ENCODE data around the gene RELCH. TPM values are rescaled to one million over a fixed set of nuclear protein-coding genes. Genes with fewer than 3 reads are reported as not detected.

Gene RELCH
- total RNA-seq, 4 donors from 2014 or later, result 37.0 to 117 (median 68.7) TPM

GRCh38 chr18:62294073-62294472 lies 107.0 kb downstream of the RELCH start:
- Histone ChIP-seq H3K36me3 (peaks cover 0 to 27% (median 9%) of the 10 kb centered on the region in 4 donors), H3K4me1 (peaks cover 0 to 9% (median 7%) of the 10 kb centered on the region in 4 donors), H3K9me3 (no peaks in the 10 kb centered on the region), H3K4me3 (no peak overlapping the region), H3K27me3 (no peaks in the 10 kb centered on the region), H3K27ac (no peak overlapping the region)
- TF ChIP-seq POLR2A (IDR thresholded peaks at IDR 0.05) (no peak), POLR2AphosphoS5 (IDR thresholded peaks at IDR 0.05) (no peak), CTCF (IDR thresholded peaks at IDR 0.05) (no peak), EP300 (IDR thresholded peaks at IDR 0.05; ENCODE audit: low read depth) (no peak)
- in situ Hi-C loops (cut with MboI; ENCODE audit: low pct_ligation_motif_present in 1 of 4, low pct_unique_long_range_greater_than_20kb in 1 of 4, low sequenced_read_pairs in 3 of 4) (no loop called here), intact Hi-C loops (cut with DNase I; ENCODE audit: low total_unique reads) (loop anchor here (5.0 kb wide), 1 partner anchor 1033 kb away; no protein-coding TSS in a partner anchor)
- no peak for DNase-seq

GRCh38 chr18:62300359-62300963 lies 113.4 kb downstream of the RELCH start:
- Histone ChIP-seq H3K27me3 (no peaks in the 10 kb centered on the region), H3K9me3 (no peaks in the 10 kb centered on the region), H3K36me3 (peaks cover 0 to 29% (median 11%) of the 10 kb centered on the region in 4 donors), H3K4me1 (no peaks in the 10 kb centered on the region), H3K4me3 (no peak overlapping the region), H3K27ac (no peak overlapping the region)
- WGBS, 2 donors (ENCODE audit: low coverage in 1 of 2), result 81 to 88% methylated on average over 3 of the region's 3 CpGs
- intact Hi-C loops (cut with DNase I; ENCODE audit: low total_unique reads), result no loop called here
- TF ChIP-seq CTCF (IDR thresholded peaks at IDR 0.05) (no peak), POLR2A (IDR thresholded peaks at IDR 0.05) (no peak), POLR2AphosphoS5 (IDR thresholded peaks at IDR 0.05) (no peak), EP300 (IDR thresholded peaks at IDR 0.05; ENCODE audit: low read depth) (no peak)
- in situ Hi-C loops (cut with MboI; ENCODE audit: low pct_ligation_motif_present in 1 of 4, low pct_unique_long_range_greater_than_20kb in 1 of 4, low sequenced_read_pairs in 3 of 4), result no loop called here
- DNase-seq, result no peak

GRCh38 chr18:62301322-62301721 lies 114.3 kb downstream of the RELCH start:
- peaks cover 0 to 32% (median 11%) of the 10 kb centered on the region in 4 donors for H3K36me3 ChIP-seq
- H3K27ac ChIP-seq, result no peak overlapping the region
- DNase-seq, result no peak
- no peaks in the 10 kb centered on the region for H3K27me3 ChIP-seq
- in situ Hi-C loops (cut with MboI; ENCODE audit: low pct_ligation_motif_present in 1 of 4, low pct_unique_long_range_greater_than_20kb in 1 of 4, low sequenced_read_pairs in 3 of 4), result no loop called here
- H3K4me1 ChIP-seq, result no peaks in the 10 kb centered on the region
- no peak for TF ChIP-seq CTCF (IDR thresholded peaks at IDR 0.05)
- 100% methylated on average over 1 of the region's 1 CpG for WGBS, 2 donors (ENCODE audit: low coverage in 1 of 2)
- H3K9me3 ChIP-seq, result no peaks in the 10 kb centered on the region
- H3K4me3 ChIP-seq, result no peak overlapping the region
- intact Hi-C loops (cut with DNase I; ENCODE audit: low total_unique reads), result no loop called here

GRCh38 chr18:62312851-62313250 lies 125.8 kb downstream of the RELCH start:
- WGBS, 2 donors (ENCODE audit: low coverage in 1 of 2), result 92 to 93% methylated on average over 1 of the region's 1 CpG
- no peaks in the 10 kb centered on the region for H3K4me1 ChIP-seq
- no peaks in the 10 kb centered on the region for H3K9me3 ChIP-seq
- H3K36me3 ChIP-seq, result peaks cover 0 to 11% (median 4%) of the 10 kb centered on the region in 4 donors
- intact Hi-C loops (cut with DNase I; ENCODE audit: low total_unique reads), result no loop called here
- TF ChIP-seq EP300 (IDR thresholded peaks at IDR 0.05; ENCODE audit: low read depth), result no peak
- TF ChIP-seq POLR2AphosphoS5 (IDR thresholded peaks at IDR 0.05), result no peak
- no peak for TF ChIP-seq POLR2A (IDR thresholded peaks at IDR 0.05)
- no peak for TF ChIP-seq CTCF (IDR thresholded peaks at IDR 0.05)
- H3K27ac ChIP-seq, result no peak overlapping the region
- no peak overlapping the region for H3K4me3 ChIP-seq
- in situ Hi-C loops (cut with MboI; ENCODE audit: low pct_ligation_motif_present in 1 of 4, low pct_unique_long_range_greater_than_20kb in 1 of 4, low sequenced_read_pairs in 3 of 4), result no loop called here
- H3K27me3 ChIP-seq, result no peaks in the 10 kb centered on the region
- DNase-seq, result no peak
